GM21529 (cell line): ENCODE data around the gene PPP4R3B.

Experiments
- ATAC-seq: cut with Tn5 transposase; IDR thresholded peaks from one replicate; pipeline ENCODE4 v1.9.1; 2021; ENCODE audit not compliant: unreplicated experiment

PPP4R3B gene

DNA sequence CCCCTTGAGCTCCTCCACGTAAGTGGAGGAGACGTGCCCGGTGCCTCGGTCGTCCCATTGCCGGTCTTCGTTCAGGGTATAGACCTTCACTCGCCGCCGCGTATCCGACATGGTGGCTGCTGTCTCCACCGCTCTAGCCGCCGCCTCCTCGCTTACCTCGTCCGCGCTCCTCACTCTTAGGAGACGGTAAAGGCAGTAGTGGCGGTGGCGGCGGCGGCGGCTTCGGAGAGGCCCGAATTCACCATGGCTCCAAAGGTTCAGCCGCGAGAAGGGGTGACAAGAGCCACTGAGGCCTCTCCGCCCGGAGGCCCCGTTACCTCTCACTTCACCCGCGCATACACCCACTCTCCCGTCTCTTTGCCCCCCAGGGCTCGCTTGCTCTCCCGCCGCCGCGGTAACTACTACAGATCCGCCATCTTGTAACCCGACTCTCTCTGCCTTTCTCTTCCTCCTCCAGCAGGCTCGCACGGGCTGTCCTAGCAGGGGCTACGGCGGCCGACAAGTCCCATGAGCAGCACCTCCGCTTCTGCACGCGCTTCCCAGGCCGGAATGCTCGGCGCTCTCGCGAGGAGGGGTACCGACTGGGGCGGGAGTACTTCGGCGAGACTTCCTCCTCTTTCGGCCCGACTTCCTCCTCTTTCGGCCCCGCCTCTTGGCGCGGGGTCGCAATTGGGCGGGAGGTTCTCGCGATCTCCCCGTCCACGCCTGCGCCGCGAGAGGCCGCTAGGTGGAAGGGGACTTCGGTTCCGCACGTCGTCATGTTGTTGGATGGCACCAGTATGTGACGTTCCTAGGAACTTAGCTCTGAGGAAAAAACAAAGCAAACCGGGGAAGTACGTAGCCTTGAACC lies at the start of gene PPP4R3B:
Gene PPP4R3B, minus strand, starts transcription at position 448 of the 850 bp plus-strand sequence. Its CDS starts 337 bp downstream, at position 111.
- peak; percentile 85 for ATAC-seq

DNA sequence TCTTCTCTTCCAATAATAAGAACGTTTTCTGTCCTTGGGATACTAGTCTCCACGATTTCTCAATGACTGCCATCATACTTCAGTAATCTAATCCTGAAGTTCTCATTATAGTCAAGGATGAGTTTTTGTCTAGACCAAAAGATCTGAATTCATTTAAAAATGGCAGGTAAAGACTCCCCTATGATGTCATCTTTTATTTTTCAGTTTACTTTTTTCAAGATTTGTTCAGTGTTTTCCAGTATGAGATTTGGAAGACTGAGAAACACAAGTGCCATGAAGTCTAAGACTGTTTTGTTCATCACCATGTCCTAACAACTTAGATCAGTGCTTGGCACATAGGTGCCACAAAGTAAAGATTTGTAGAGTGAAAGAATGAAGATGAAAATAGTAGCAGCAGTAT lies 35.8 kb upstream of the PPP4R3B start:
- no peak for ATAC-seq

DNA sequence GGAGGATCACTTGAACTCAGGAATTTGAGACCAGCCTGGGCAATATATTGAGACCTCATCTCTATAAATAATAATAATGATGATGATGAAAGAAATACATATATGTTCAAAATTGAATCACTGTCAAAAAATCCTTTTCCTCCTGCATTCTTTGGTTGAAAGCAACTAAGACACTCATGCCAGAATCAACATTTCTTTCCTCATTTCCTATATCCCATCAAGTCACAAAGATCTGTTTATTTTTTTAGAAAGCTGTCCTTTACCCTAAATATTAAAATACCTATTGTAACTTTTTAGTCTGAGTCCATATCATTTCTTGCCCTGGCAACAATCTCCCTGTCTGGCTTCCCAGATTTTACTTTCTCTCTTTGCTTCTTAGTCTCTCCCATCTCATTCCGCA lies 31.8 kb upstream of the PPP4R3B start:
- no peak for ATAC-seq

DNA sequence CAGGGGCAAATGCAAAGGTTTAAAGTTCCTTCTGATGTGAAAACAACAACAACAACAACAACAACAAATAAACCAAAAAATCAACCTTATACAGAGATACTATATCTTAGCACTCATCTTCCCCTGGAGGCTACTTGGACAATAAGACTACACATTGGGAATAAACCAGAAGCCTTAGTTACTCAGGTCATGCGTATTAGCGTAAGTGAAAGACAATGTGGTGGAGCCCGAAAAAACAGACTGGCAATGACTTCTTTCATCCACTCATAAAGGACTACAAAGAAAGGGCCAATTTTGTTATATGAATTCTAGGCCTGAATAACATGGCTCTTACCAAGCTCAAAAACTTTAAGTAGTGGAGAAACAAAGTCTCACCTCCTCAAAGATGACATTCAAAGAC lies 19.4 kb upstream of the PPP4R3B start:
- ATAC-seq = no peak

DNA sequence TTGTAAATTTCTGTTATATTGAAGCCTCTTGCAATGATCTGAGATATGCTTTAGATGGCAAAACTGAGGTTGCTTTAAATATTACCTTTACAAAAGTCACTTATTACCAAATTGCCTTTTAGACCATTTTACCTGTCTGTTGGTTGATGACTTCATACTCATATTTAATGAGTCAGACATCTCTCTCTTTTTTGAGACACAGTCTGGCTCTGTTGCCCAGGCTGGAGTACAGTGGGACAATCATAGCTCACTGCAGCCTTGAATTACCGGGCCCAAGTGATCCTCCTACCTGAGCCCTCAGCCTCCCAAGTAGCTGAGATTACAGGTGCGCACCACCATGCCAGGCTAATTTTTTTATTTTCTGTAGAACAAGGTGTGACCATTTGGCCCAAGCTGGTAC lies 11.5 kb upstream of the PPP4R3B start:
- ATAC-seq = no peak

DNA sequence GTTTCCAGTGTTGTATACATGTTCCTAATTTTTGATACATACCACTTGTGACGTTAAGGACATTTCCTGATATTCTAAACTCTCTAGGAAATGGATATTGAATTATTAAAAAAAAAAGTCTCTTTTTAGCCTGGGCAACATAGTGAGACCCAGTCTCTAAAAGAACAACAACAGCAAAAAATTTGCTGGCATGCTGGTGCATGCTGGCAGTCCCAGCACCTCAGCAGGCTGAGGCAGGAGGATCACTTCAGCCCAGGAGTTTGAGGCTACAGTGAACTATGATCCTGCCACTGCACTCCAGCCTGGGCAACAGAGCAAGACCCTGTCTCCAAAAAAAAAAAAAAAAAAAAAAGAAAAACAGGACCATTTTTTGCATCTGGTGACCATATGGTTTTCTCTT lies 10.5 kb upstream of the PPP4R3B start:
- no peak for ATAC-seq

DNA sequence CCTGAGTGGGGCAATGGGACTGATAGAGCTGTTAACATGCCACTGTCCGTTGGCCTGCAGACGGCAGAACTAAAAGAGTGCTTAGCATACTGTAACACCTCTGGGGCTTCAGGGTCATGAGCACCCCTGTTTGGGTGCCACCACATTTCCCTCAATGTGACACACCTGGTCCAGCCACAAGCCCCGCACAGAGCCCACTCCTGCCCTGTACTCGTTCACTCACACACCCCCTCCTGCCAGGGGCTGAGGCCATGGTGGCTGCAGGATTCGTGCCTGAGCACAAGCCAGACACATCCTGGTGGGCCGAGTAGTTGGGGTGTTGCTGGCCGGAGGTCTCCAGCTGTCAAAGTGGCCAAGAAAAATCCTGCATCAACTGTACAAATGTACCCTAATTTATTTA lies 4.4 kb upstream of the PPP4R3B start:
- no peak for ATAC-seq

DNA sequence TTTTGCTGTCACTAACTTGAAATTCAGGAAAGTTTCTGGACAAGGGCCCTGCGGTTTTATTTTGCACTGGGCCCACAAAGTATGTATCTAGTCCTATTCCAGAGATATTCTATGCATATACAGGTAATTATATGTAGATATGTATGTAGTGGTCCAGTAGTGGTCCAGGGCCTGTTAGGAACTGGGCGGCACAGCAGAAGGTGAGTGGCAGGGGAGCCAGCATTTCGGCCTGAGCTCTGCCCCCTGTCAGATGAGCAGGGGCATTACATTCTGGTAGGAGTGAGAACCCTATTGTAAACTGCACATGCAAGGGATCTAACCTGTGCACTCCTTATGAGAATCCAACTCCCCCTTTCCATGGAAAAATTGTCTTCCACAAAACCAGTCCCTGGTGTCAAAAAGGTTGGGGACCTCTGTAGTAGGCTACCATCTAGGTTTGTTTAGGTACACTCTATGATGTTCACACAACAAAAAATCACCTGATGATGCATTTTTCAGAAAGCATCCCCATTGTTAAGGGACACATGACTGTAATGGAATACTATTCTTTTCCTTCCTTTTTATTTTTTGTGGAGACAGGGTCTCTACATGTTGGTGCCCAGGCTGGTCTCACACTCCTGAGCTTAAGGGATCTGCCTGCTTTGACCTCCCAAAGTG lies 2.8 kb upstream of the PPP4R3B start:
- ATAC-seq = no peak

DNA sequence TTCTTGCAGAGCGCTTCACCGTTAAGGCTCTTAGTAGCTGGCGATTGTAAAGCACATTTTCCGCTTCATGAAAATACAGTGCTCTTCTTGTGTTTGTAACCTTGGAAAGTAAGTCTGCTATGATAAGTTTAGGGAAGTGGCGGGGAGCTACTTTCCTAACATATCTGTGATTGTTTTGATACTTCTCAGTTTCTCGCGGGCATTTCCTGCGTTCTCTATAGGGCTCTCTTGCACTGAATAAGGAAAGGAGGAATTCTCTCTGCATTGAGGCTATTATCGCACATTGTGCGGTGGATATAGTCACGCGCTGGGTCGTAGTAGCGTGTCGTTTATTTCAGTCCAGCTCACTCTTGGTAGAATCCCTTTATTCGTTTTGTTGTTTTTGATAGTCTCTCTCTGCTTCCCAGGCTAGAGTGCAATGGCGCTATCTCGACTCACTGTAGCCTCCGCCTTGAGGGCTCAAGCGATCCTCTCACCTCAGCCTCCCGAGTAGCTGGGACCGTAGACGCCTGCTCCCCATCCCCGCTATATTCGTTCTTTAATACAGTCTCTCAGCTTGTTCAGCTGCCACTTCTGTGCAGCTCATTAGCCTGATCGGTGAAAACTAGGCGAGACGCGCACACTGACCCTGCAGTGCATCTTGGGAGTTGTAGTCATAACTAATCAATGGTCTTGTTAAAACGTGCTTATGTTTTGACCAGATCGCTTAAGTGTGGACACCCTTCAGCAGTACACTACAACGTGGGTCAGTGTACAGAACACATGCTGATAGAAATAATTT lies 1.0 kb upstream of the PPP4R3B start:
- ATAC-seq = peak; percentile 35

DNA sequence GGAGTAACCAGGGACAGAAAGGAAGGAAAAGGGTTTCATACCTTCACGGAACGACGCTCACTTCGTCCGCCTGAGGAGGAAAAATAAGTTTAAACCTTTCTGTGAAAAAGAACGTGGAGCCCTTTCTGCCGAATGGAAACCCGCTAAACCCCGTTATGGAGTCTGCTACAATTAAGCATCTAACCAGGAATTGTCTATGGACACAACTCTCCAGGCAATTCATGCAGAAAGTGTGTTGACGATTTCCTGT lies 528 bp upstream of the PPP4R3B start:
- ATAC-seq = no peak

DNA sequence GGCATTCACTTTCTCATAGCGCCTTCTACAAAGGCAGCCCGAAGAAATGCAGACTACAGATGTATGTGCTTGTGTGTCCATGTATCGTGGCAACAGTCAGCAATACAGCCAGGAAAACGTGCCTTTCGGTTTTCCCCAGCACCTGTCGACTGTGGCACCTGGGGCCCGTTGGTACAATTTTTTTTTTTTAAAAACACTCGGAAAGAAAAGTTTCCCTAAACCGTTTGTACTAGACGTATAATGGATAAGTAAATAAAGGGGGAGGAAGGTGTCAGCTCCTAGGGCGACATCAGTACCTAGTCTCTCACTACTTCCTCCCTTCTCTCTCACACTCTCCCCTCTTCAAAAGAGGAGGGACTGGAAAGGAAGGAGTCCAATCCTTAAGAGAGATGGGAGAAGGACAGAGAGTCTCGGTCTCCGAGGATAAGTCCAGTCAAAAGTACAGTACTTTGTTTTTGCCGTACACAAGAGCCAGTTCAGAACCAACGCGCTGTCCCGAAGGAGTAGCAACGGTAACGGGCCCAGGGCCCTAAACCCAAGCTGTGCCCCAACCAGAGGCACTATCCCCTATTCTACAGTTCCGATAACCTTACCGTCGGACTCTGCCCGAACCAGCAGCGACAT lies 759 bp downstream of the PPP4R3B start:
- ATAC-seq = peak; percentile 16

DNA sequence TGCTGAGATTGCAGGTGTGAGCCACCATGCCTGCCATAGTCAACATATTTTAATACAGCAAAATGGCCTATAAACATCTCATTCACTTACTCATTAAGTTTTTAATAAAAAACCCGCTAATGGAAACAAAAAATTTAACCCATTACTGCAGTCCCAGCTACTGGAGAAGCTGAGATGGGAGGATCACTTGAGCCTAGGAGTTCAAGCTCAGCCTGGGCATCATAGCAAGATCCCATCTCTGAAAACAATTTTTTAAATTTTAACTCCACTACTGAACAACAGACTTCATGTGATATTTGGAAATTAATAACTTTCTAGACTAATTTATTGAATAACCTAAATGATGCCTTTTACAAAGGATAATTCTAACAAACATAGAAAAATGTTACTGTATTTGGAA lies 5.4 kb downstream of the PPP4R3B start:
- ATAC-seq = no peak

DNA sequence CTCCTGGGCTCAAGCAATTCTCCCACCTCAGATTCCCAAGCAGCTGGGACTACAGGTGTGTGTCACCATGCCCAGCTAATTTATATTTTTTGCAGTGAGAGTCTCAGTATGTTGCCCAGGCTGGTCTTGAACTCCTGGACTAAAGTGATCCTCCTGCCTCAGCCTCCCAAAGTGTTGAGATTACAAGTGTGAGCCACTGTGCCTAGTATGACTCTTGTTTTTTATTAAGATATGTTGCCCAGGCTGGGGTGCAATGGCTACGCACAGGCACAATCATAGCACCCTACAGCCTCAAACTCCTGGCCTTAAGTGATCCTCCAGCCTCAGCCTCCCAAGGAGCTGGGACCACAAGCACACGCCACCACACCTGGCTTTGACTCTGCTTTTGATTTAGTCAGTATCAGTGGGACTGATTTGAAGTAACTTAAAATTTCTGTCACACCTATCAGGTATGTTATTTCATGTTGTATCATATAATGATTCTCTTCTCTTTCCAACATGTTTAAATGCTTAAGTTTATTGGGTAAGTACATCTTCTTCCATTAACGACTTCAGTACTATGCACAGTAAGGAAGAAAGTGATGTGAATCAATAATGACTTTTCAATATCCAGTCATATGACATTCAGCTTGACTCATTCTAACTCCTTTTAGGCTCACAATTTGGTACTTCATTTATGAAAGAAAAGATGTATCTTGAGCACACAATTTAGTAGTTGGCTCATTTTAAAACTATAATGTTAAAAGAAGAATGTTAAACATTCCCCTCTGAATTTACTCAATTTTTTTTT lies 6.3 kb downstream of the PPP4R3B start:
- no peak for ATAC-seq

DNA sequence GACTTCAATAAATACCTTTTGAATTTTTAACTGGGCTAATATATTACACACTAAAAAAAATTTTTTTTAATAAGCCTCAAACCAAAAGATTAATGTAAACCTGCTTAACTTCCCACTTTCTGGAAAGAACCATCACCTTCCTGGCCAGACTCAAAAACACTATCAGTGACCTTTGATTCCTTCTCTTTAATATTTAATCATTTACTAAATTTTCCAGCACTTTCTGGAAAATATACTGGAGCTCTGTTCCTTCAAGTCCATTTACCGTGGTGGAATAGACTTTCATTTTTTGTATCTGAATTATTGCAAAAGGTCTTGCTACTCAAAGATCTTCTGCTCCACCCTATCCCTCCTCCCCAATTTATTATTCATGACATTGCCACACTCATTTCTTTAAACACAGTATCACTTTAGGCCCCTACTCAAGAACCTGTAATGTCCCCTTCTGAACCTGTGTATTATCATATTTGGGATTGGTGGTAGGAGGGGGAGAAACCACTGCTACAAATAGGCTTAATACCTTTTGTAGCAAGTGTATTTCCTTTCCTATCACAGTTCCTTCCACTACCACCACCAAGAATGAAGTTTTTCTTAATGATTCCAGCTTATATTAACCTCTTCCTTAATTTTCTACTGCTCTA lies 7.4 kb downstream of the PPP4R3B start:
- no peak for ATAC-seq

DNA sequence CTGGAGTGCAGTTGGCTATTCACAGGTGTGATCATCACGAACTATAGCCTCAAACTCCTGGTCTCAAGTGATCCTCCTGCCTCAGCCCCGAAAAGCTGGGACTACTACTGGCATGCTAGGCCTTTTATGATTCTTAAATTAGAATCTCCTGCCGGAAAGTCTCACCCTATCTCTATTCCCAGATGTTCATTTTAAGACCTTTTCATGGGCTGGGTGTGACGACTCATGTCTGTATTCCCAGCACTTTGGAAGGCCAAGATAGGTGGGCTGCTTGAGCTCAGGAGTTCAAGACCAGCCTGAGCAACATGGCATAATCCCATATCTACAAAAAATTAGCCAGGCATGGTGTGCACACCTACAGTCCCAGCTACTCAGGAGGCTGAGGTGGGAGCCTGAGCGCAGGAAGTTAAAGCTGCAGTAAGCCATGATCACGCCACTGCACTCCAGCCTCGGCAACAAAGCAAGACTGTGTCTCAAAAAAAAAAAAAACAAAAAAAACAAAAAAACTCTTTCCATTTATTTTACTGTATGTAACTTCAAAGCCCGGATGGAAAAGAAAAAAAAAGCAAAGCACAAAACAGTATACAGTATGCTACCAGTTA lies 8.1 kb downstream of the PPP4R3B start:
- no peak for ATAC-seq

DNA sequence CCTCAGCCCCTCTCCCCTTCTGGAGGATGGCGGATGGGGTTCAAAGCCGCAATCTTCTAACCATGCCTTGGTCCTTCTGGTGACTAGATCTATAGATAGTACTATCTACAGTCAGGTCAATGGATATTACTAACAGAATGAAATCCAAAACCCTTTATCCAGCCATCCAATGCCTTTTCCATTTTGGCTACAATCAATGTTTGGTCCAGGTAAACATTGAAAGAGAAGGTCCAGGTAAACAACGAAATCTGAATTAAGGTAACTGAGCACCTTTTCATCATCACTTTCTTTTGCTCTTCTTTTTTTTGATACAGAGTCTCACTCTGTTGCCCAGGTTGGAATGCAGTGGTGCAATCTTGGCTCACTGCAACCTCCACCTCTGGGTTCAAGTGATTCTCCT lies 9.7 kb downstream of the PPP4R3B start:
- no peak for ATAC-seq

DNA sequence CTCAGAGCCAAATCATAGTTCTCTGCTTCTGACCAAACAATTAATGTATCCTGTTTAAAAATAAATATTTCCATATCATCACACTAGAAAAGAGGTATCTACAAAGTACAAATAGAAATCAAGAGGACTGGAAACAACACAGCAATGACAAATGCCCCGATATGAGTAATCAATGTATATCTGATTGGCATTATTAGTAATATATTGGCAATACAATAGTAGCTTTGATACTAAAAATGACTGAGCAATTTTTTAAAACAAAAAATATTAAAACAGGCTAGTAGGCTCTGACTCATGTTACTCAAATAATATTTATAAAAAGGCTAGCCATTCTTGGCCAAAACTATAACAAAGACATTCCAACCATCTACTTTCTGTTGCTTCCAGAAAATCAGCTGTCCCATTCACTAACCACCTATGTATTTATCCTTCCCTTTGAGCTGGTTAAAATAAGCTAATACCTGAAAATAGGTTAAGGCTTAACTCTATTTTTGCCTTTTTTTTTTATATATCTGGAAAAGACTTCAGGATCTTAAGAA lies 13.3 kb downstream of the PPP4R3B start:
- ATAC-seq = no peak

DNA sequence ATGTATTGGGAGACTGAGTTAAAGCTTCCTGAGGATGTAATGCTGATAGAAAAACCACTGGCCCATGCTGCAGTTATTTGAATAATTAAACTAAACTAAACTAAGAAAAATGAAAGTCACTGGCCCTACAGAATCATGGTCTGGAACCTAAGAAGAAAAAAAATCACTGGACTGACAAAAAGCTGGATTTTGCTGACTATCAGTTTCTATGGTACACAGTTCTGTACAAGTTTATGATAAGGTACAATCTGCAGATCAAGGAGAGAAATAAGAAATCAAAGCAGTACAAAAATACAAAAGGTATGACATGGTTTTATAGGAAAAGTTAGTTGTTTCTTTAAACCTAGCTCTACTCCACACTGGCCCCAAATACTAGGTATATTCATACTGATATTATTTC lies 15.6 kb downstream of the PPP4R3B start:
- ATAC-seq = no peak

DNA sequence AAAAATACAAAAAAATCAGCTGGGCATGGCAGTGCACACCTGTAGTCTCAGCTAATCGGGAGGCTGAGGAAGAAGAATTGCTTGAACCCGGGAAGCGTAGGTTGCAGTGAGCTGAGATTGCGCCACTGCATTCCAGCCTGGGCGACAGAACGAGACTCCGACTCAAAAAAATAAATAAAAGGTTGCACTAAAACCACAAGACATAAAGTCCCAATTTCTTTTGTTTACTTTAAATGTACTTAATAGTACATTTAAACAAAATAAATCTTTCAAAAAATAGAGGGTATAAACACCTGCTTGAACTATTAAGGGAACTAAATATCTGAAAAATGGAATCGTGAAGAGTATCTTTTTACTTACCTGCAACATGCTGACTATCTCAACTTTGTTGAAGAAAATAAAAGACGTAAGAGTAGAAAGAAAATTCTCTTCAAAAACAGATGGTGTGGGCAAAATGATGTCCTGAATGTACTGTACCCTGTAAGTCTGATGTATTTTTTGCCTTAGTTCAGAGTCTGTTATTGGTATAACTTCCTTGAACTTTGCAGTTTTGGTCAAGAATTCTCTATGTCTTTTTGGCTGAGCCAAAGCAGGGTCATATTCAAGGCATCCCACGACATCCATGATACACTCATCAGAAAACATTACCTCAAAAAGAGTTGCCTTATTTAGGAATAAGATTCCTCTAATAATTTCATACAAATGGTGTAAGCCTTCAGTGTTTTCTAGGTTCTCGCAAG lies 19.2 kb downstream of the PPP4R3B start:
- no peak for ATAC-seq
